ENCODE data around the gene RNF114.

Gene RNF114

DNA sequence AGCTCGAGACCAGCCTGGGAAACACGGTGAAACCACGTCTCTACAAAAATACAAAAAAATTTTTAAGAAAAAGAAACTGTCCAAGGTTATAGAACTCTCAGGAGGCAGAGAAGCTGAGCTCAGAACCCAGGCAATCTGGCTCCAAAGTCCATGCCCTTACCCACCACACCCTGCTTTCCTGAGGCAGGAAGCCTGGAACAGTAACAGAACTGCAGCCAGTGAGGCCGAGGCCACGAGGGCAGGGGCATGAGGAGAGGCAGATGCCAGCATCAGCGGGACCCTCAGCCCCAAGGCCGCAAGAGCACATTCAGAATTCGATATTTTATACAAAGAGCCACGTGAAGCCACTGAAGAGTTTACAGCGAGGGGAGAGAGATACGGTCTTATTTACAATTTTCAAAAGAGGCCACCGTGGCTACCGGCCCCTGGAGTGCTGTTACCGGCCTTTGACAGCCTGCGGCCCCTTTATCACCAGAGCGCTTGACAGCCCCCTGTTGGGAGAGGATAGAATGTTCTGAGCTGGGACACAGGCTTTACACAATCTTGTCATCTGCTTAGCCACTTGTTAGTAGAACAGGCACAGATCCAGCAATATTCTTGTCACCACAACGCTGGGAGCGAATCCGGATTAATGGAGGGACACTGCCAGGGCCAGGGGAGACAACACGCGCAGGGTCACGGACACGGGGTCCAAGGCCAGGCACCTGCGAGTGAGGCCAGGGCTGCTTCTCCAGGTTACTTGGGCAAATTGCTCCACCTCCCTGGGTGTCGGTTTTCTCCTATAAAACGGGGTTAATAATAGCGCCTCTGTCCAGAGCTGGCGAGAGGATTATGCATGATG lies 26.5 kb upstream of the RNF114 start (continued):
- no peak for TF ChIP-seq HIC1 (tag by site-specific recombination; IDR thresholded peaks at IDR 0.05)
- no peak for TF ChIP-seq ZNF302 (tag by site-specific recombination; IDR thresholded peaks at IDR 0.05; ENCODE audit: low read depth)
- TF ChIP-seq ZNF211 (tag by site-specific recombination; IDR thresholded peaks at IDR 0.05; ENCODE audit: low read depth) = no peak
- peak; percentile 25; the same call in 1 of the 2 replicates for TF ChIP-seq GLIS1 (tag by site-specific recombination; IDR thresholded peaks at IDR 0.05)
- TF ChIP-seq ZSCAN30 (tag by site-specific recombination; IDR thresholded peaks at IDR 0.05) = peak; percentile 87
- TF ChIP-seq ZNF548 (tag by site-specific recombination; IDR thresholded peaks at IDR 0.05) = no peak

DNA sequence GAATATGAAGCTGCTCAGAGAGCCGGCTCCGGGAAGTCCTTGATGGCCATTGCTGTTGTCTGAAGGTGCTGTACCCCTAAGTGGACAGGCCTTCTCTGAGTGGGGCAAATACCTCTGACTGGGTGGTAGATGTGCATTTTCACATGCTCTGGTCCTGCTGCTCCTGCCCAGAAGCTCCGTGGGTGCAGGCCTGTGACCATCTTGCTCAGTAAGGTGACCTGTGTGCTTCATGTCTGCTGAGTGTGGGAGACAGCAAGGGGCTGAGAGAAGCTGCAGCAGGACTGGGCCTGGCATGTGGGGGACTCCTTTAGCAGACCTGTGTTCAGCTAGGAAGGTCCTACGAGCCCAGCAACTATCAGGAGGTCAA lies 25.9 kb upstream of the RNF114 start:
- ChIA-PET CTCF (interaction anchor here (1.2 kb wide), 1 partner anchor 10 kb away, joined by 3 read pairs; no protein-coding TSS in a partner anchor), POLR2A (no interaction called here)
- Histone ChIP-seq H3K4me1 (ENCODE audit: control insufficient read depth, insufficient read depth, low read length) (no peaks in the 10 kb centered on the region), H3K9me3 (ENCODE audit: control insufficient read depth, insufficient read depth, low read depth, low read length) (no peaks in the 10 kb centered on the region), H3K4me3 (ENCODE audit: low read depth, low read length) (no peak overlapping the region), H3K27ac (ENCODE audit: extremely low read depth, low read depth, low read length) (no peak overlapping the region), H3K36me3 (ENCODE audit: control insufficient read depth in 2 of 2, insufficient read depth in 1 of 2, low read length in 2 of 2) (peaks cover 0 to 43% of the 10 kb centered on the region in 2 experiments; a peak in 2 of 3 replicates)
- TF ChIP-seq ZNF394 (tag by site-specific recombination; IDR thresholded peaks at IDR 0.05; ENCODE audit: borderline replicate concordance) = peak; percentile 32; the same call in 1 of the 2 replicates
- TF ChIP-seq, protein P1, sequence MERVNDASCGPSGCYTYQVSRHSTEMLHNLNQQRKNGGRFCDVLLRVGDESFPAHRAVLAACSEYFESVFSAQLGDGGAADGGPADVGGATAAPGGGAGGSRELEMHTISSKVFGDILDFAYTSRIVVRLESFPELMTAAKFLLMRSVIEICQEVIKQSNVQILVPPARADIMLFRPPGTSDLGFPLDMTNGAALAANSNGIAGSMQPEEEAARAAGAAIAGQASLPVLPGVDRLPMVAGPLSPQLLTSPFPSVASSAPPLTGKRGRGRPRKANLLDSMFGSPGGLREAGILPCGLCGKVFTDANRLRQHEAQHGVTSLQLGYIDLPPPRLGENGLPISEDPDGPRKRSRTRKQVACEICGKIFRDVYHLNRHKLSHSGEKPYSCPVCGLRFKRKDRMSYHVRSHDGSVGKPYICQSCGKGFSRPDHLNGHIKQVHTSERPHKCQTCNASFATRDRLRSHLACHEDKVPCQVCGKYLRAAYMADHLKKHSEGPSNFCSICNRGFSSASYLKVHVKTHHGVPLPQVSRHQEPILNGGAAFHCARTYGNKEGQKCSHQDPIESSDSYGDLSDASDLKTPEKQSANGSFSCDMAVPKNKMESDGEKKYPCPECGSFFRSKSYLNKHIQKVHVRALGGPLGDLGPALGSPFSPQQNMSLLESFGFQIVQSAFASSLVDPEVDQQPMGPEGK (tag by site-specific recombination; IDR thresholded peaks at IDR 0.05) = no peak

GRCh38 chr20:49913399-49914047 lies 22.7 kb upstream of the RNF114 start:
- Histone ChIP-seq H3K4me3 (ENCODE audit: low read depth, low read length) (no peak overlapping the region), H3K9me3 (ENCODE audit: control insufficient read depth, insufficient read depth, low read depth, low read length) (no peaks in the 10 kb centered on the region), H3K4me1 (ENCODE audit: control insufficient read depth, insufficient read depth, low read length) (no peaks in the 10 kb centered on the region), H3K36me3 (ENCODE audit: control insufficient read depth in 2 of 2, insufficient read depth in 1 of 2, low read length in 2 of 2) (peaks cover 0 to 12% of the 10 kb centered on the region in 2 experiments; a peak in 1 of 3 replicates), H3K27ac (ENCODE audit: extremely low read depth, low read depth, low read length) (no peak overlapping the region)
- ChIA-PET CTCF (interaction anchor here (0.6 to 1.7 kb wide), 3 partner anchors 9 to 392 kb away, joined by 3 to 8 read pairs (median 3); no protein-coding TSS in a partner anchor), POLR2A (interaction anchor here (0.5 to 0.9 kb wide), 3 partner anchors 9 to 33 kb away, joined by 3 read pairs; no protein-coding TSS in a partner anchor)
- TF ChIP-seq ZNF362 (tag by site-specific recombination; IDR thresholded peaks at IDR 0.05) (peak; percentile 77; the same call in 1 of the 2 replicates), ZBTB6 (tag by site-specific recombination; IDR thresholded peaks at IDR 0.05) (no peak), ZBTB49 (tag by site-specific recombination; IDR thresholded peaks at IDR 0.05; ENCODE audit: low read depth) (no peak), ZNF302 (tag by site-specific recombination; IDR thresholded peaks at IDR 0.05; ENCODE audit: low read depth) (no peak), ZNF561 (tag by site-specific recombination; IDR thresholded peaks at IDR 0.05; ENCODE audit: borderline replicate concordance) (no peak), ZBTB20 (tag by site-specific recombination; IDR thresholded peaks at IDR 0.05) (no peak), KLF10 (tag by site-specific recombination; IDR thresholded peaks at IDR 0.05) (no peak)
- TF ChIP-seq, protein P2, sequence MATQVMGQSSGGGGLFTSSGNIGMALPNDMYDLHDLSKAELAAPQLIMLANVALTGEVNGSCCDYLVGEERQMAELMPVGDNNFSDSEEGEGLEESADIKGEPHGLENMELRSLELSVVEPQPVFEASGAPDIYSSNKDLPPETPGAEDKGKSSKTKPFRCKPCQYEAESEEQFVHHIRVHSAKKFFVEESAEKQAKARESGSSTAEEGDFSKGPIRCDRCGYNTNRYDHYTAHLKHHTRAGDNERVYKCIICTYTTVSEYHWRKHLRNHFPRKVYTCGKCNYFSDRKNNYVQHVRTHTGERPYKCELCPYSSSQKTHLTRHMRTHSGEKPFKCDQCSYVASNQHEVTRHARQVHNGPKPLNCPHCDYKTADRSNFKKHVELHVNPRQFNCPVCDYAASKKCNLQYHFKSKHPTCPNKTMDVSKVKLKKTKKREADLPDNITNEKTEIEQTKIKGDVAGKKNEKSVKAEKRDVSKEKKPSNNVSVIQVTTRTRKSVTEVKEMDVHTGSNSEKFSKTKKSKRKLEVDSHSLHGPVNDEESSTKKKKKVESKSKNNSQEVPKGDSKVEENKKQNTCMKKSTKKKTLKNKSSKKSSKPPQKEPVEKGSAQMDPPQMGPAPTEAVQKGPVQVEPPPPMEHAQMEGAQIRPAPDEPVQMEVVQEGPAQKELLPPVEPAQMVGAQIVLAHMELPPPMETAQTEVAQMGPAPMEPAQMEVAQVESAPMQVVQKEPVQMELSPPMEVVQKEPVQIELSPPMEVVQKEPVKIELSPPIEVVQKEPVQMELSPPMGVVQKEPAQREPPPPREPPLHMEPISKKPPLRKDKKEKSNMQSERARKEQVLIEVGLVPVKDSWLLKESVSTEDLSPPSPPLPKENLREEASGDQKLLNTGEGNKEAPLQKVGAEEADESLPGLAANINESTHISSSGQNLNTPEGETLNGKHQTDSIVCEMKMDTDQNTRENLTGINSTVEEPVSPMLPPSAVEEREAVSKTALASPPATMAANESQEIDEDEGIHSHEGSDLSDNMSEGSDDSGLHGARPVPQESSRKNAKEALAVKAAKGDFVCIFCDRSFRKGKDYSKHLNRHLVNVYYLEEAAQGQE (tag by site-specific recombination; IDR thresholded peaks at IDR 0.05) = peak; percentile 76
